GM23338 (cell line): ENCODE measurements around the gene NSD1. TPM values are rescaled to one million over a fixed set of nuclear protein-coding genes. Genes with fewer than 3 reads are reported as not detected.

Experiments
- ATAC-seq: fragments of 200-7000 bp; cut with Tn5 transposase; 3 replicates; pipeline ENCODE4 v1.9.1; 2020
- DNase-seq: peaks from one replicate; pipeline ENCODE4 v3.0.0-alpha.2; 2015; ENCODE audit warnings: low spot score
- H2AFZ ChIP-seq: fragments of 200-600 bp; sonication (generic); 2 replicates; pipeline ENCODE4 v1.8.0; 2016; ENCODE audit warnings: antibody characterized with exemption, mild to moderate bottlenecking, moderate library complexity
- H3F3A ChIP-seq: fragments of 200-600 bp; sonication (generic); replicated peaks from 2 replicates; pipeline ENCODE4 v1.8.0; 2017; ENCODE audit warnings: antibody characterized with exemption, mixed run types, low read depth
- H3K27ac ChIP-seq: fragments of 200-600 bp; sonication (generic); 2 replicates; pipeline ENCODE4 v1.6.1; 2016; ENCODE audit warnings: low read depth
- H3K27me3 ChIP-seq: fragments of 200-600 bp; sonication (generic); 2 replicates; pipeline ENCODE4 v1.8.0; 2016; ENCODE audit warnings: mild to moderate bottlenecking, mixed run types, moderate library complexity; ENCODE audit not compliant: insufficient read depth
- H3K36me3 ChIP-seq: fragments of 200-600 bp; sonication (generic); 2 replicates; pipeline ENCODE4 v1.8.0; 2016; ENCODE audit warnings: mild to moderate bottlenecking; ENCODE audit not compliant: insufficient read depth
- H3K4me1 ChIP-seq: fragments of 200-600 bp; sonication (generic); 2 replicates; pipeline ENCODE4 v1.8.0; 2016; ENCODE audit warnings: mild to moderate bottlenecking, moderate library complexity; ENCODE audit not compliant: insufficient read depth
- H3K4me2 ChIP-seq: fragments of 200-600 bp; sonication (generic); 2 replicates; pipeline ENCODE4 v1.7.1; 2017; ENCODE audit warnings: mixed run types
- H3K4me3 ChIP-seq: fragments of 200-600 bp; sonication (generic); 2 replicates; pipeline ENCODE4 v1.6.1; 2016; ENCODE audit warnings: mixed run types
- H3K79me2 ChIP-seq: fragments of 200-600 bp; sonication (generic); replicated peaks from 2 replicates; pipeline ENCODE4 v1.8.0; 2017; ENCODE audit warnings: mild to moderate bottlenecking; ENCODE audit not compliant: insufficient read depth
- H3K9me2 ChIP-seq: fragments of 200-600 bp; sonication (generic); 2 replicates; pipeline ENCODE4 v1.8.0; 2017; ENCODE audit not compliant: insufficient read depth
- H4K20me1 ChIP-seq: fragments of 200-600 bp; sonication (generic); replicated peaks from 2 replicates; pipeline ENCODE4 v1.8.0; 2017; ENCODE audit warnings: mild to moderate bottlenecking; ENCODE audit not compliant: insufficient read depth
- H3K27ac Mint-ChIP-seq: 2 replicates; pipeline ENCODE4 v1.8.0; 2020; ENCODE audit warnings: inconsistent platforms, mild to moderate bottlenecking, moderate library complexity, mixed read lengths
- H3K27me3 Mint-ChIP-seq: 3 replicates; pipeline ENCODE4 v1.8.0; 2022; ENCODE audit warnings: low read depth, mild to moderate bottlenecking, moderate library complexity, mixed read lengths, inconsistent platforms; ENCODE audit not compliant: insufficient read depth, poor library complexity
- H3K36me3 Mint-ChIP-seq: 3 replicates; pipeline ENCODE4 v1.8.0; 2021; ENCODE audit warnings: low read depth, mild to moderate bottlenecking, inconsistent platforms, moderate library complexity, mixed read lengths
- H3K4me1 Mint-ChIP-seq: 3 replicates; pipeline ENCODE4 v1.8.0; 2020; ENCODE audit warnings: mild to moderate bottlenecking, inconsistent platforms, mixed read lengths
- H3K4me3 Mint-ChIP-seq: 3 replicates; pipeline ENCODE4 v1.8.0; 2021; ENCODE audit warnings: moderate library complexity, mild to moderate bottlenecking, inconsistent platforms, mixed read lengths
- H3K9me3 Mint-ChIP-seq: 3 replicates; pipeline ENCODE4 v1.8.0; 2020; ENCODE audit warnings: moderate library complexity, mild to moderate bottlenecking, inconsistent platforms, mixed read lengths
- CREB1 ChIP-seq: fragments of 250-450 bp; sonication (Bioruptor Pico); IDR thresholded peaks from 2 replicates; pipeline ENCODE4 v1.5.0; 2020; ENCODE audit warnings: low read depth, mild to moderate bottlenecking, moderate library complexity
- EZH2 ChIP-seq: fragments of 200-600 bp; sonication (generic); IDR thresholded peaks from one replicate; pipeline ENCODE4 v1.8.0; 2017; ENCODE audit warnings: antibody characterized with exemption, mild to moderate bottlenecking, low read depth; ENCODE audit not compliant: unreplicated experiment
- EZH2phosphoT487 ChIP-seq: fragments of 200-600 bp; sonication (generic); IDR thresholded peaks from one replicate; pipeline ENCODE4 v1.8.1; 2018; ENCODE audit warnings: antibody characterized with exemption; ENCODE audit not compliant: unreplicated experiment
- JUNB ChIP-seq: IDR thresholded peaks from one replicate; pipeline ENCODE4 v1.6.1; 2016; ENCODE audit warnings: antibody characterized with exemption; ENCODE audit not compliant: unreplicated experiment
- NANOG ChIP-seq: IDR thresholded peaks from 2 replicates; pipeline ENCODE4 v1.6.1; 2016; ENCODE audit warnings: antibody characterized with exemption, borderline replicate concordance
- POLR2AphosphoS5 ChIP-seq: IDR thresholded peaks from 2 replicates; pipeline ENCODE4 v1.6.1; 2016; ENCODE audit warnings: antibody characterized with exemption, low read depth
- REST ChIP-seq: IDR thresholded peaks from one replicate; pipeline ENCODE4 v1.6.1; 2018; ENCODE audit warnings: antibody characterized with exemption; ENCODE audit not compliant: unreplicated experiment
- STAT1 ChIP-seq: IDR thresholded peaks from one replicate; pipeline ENCODE4 v1.6.1; 2016; ENCODE audit warnings: antibody characterized with exemption; ENCODE audit not compliant: unreplicated experiment
- ZNF114 ChIP-seq: fragments of 250-450 bp; sonication (Bioruptor Pico); IDR thresholded peaks from 2 replicates; pipeline ENCODE4 v1.5.0; 2020; ENCODE audit warnings: mild to moderate bottlenecking, moderate library complexity
- ZNF331 ChIP-seq: fragments of 250-450 bp; sonication (Bioruptor Pico); IDR thresholded peaks from 2 replicates; pipeline ENCODE4 v1.5.0; 2020; ENCODE audit warnings: low read depth, mild to moderate bottlenecking, moderate library complexity
- polyA plus RNA-seq: library from polyadenylated mRNA; unstranded; fragments of >200 nt; fragmentation: Nextera tagmentation; extraction: Ambion mirVana; gene quantifications from 2 replicates; pipeline ENCODE4 v1.2.1, GENCODE V29; 2016
- total RNA-seq: library from RNA; depleted of rRNA; stranded (reverse); fragments of >200 nt; shearing (Covaris generic); gene quantifications from 2 replicates; pipeline ENCODE4 v1.2.3, GENCODE V29; 2014
- TF ChIP-seq, protein P1 (sequence below): fragments of 250-450 bp; sonication (Bioruptor Pico); IDR thresholded peaks from 2 replicates; pipeline ENCODE4 v1.5.0; 2020; ENCODE audit warnings: mild to moderate bottlenecking, moderate library complexity
- TF ChIP-seq, protein P2 (sequence below), 2 experiments: fragments of 200-600 bp in 1 of 2; sonication (generic) in 1 of 2; conservative IDR thresholded peaks; 2 replicates each; pipeline versions ENCODE4 v1.5.1 to v1.6.1; 2016 to 2017; ENCODE audit warnings: antibody characterized with exemption in 2 of 2, low read depth in 2 of 2, mild to moderate bottlenecking in 2 of 2, moderate library complexity in 1 of 2
- TF ChIP-seq, protein P3 (sequence below): IDR thresholded peaks from 2 replicates; pipeline ENCODE4 v1.6.1; 2016; ENCODE audit warnings: antibody characterized with exemption

Gene NSD1
- total and polyA plus RNA-seq, 2 experiments from 2014 or later: 96.4 to 106 TPM

DNA sequence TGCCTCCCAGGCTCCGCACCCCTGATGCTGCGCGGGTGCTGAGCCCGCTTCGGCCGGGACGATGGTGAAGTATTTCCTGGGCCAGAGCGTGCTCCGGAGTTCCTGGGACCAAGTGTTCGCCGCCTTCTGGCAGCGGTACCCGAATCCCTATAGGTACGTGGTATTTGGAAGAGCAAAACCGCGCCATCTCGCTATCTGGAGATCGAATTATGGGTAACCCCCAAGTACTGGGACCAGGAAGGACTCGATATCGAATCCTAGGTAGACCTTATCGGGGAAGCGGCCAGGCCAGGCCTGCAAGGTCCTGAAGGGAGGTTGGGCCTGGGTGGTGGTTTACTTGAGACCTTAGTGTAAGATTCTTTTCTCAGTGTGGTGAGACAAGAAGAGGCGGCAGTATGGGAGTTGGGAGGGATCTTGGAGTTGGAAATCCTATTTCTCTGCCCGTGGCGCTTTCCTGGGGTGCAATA is 170.4 kb downstream of the NSD1 start:
- Mint-ChIP-seq H3K27me3 (peaks cover 28% of the 10 kb centered on the region), H3K36me3 (peaks cover 48% of the 10 kb centered on the region), H3K4me3 (peak overlapping the region; percentile 99), H3K4me1 (peaks cover 49% of the 10 kb centered on the region), H3K27ac (peak overlapping the region; percentile 97), H3K9me3 (no peaks in the 10 kb centered on the region; the same call in 2 of the 3 replicates)
- no peak for DNase-seq
- Histone ChIP-seq H4K20me1 (peaks cover 29% of the 10 kb centered on the region), H3F3A (peaks cover 39% of the 10 kb centered on the region), H3K9me2 (no peaks in the 10 kb centered on the region), H3K4me1 (peaks cover 15% of the 10 kb centered on the region), H3K4me3 (peak overlapping the region; percentile 99), H2AFZ (0 out of 2 replicates have a peak overlapping the region, but pooled peaks have one; percentile 69), H3K79me2 (peaks cover 21% of the 10 kb centered on the region), H3K27ac (peak overlapping the region; percentile 80; the same call in 1 of the 2 replicates), H3K27me3 (no peaks in the 10 kb centered on the region), H3K4me2 (peak overlapping the region; percentile 99), H3K36me3 (peaks cover 17% of the 10 kb centered on the region)
- ATAC-seq: no peak
- TF ChIP-seq, protein P1, sequence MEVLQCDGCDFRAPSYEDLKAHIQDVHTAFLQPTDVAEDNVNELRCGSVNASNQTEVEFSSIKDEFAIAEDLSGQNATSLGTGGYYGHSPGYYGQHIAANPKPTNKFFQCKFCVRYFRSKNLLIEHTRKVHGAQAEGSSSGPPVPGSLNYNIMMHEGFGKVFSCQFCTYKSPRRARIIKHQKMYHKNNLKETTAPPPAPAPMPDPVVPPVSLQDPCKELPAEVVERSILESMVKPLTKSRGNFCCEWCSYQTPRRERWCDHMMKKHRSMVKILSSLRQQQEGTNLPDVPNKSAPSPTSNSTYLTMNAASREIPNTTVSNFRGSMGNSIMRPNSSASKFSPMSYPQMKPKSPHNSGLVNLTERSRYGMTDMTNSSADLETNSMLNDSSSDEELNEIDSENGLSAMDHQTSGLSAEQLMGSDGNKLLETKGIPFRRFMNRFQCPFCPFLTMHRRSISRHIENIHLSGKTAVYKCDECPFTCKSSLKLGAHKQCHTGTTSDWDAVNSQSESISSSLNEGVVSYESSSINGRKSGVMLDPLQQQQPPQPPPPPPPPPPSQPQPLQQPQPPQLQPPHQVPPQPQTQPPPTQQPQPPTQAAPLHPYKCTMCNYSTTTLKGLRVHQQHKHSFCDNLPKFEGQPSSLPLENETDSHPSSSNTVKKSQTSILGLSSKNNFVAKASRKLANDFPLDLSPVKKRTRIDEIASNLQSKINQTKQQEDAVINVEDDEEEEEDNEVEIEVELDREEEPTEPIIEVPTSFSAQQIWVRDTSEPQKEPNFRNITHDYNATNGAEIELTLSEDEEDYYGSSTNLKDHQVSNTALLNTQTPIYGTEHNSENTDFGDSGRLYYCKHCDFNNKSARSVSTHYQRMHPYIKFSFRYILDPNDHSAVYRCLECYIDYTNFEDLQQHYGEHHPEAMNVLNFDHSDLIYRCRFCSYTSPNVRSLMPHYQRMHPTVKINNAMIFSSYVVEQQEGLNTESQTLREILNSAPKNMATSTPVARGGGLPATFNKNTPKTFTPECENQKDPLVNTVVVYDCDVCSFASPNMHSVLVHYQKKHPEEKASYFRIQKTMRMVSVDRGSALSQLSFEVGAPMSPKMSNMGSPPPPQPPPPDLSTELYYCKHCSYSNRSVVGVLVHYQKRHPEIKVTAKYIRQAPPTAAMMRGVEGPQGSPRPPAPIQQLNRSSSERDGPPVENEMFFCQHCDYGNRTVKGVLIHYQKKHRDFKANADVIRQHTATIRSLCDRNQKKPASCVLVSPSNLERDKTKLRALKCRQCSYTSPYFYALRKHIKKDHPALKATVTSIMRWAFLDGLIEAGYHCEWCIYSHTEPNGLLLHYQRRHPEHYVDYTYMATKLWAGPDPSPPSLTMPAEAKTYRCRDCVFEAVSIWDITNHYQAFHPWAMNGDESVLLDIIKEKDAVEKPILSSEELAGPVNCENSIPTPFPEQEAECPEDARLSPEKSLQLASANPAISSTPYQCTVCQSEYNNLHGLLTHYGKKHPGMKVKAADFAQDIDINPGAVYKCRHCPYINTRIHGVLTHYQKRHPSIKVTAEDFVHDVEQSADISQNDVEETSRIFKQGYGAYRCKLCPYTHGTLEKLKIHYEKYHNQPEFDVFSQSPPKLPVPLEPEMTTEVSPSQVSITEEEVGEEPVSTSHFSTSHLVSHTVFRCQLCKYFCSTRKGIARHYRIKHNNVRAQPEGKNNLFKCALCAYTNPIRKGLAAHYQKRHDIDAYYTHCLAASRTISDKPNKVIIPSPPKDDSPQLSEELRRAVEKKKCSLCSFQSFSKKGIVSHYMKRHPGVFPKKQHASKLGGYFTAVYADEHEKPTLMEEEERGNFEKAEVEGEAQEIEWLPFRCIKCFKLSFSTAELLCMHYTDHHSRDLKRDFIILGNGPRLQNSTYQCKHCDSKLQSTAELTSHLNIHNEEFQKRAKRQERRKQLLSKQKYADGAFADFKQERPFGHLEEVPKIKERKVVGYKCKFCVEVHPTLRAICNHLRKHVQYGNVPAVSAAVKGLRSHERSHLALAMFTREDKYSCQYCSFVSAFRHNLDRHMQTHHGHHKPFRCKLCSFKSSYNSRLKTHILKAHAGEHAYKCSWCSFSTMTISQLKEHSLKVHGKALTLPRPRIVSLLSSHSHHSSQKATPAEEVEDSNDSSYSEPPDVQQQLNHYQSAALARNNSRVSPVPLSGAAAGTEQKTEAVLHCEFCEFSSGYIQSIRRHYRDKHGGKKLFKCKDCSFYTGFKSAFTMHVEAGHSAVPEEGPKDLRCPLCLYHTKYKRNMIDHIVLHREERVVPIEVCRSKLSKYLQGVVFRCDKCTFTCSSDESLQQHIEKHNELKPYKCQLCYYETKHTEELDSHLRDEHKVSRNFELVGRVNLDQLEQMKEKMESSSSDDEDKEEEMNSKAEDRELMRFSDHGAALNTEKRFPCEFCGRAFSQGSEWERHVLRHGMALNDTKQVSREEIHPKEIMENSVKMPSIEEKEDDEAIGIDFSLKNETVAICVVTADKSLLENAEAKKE: no peak
- TF ChIP-seq ZNF114 (CRISPR knock-in tag) (no peak), REST (no peak), EZH2 (no peak), POLR2AphosphoS5 (no peak), JUNB (no peak), NANOG (no peak), ZNF331 (CRISPR knock-in tag) (no peak), CREB1 (CRISPR knock-in tag) (no peak), EZH2phosphoT487 (no peak), STAT1 (no peak)
- TF ChIP-seq, protein P2, sequence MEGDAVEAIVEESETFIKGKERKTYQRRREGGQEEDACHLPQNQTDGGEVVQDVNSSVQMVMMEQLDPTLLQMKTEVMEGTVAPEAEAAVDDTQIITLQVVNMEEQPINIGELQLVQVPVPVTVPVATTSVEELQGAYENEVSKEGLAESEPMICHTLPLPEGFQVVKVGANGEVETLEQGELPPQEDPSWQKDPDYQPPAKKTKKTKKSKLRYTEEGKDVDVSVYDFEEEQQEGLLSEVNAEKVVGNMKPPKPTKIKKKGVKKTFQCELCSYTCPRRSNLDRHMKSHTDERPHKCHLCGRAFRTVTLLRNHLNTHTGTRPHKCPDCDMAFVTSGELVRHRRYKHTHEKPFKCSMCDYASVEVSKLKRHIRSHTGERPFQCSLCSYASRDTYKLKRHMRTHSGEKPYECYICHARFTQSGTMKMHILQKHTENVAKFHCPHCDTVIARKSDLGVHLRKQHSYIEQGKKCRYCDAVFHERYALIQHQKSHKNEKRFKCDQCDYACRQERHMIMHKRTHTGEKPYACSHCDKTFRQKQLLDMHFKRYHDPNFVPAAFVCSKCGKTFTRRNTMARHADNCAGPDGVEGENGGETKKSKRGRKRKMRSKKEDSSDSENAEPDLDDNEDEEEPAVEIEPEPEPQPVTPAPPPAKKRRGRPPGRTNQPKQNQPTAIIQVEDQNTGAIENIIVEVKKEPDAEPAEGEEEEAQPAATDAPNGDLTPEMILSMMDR (conservative IDR thresholded peaks at IDR 0.05; ENCODE audit: low read depth in 2 of 2): no peak
- TF ChIP-seq, protein P3, sequence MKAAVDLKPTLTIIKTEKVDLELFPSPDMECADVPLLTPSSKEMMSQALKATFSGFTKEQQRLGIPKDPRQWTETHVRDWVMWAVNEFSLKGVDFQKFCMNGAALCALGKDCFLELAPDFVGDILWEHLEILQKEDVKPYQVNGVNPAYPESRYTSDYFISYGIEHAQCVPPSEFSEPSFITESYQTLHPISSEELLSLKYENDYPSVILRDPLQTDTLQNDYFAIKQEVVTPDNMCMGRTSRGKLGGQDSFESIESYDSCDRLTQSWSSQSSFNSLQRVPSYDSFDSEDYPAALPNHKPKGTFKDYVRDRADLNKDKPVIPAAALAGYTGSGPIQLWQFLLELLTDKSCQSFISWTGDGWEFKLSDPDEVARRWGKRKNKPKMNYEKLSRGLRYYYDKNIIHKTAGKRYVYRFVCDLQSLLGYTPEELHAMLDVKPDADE: no peak
